Upper lobe of right lung (tissue), 1 donor: ENCODE measurements around the gene ZNRF2. TPM values are rescaled to one million over a fixed set of nuclear protein-coding genes. Genes with fewer than 3 reads are reported as not detected.
A peak's percentile ranks its signal among the peaks of the same experiment; 100 is the strongest.

Experiments
- ATAC-seq: fragments of 200-7000 bp; cut with Tn5 transposase; one replicate; pipeline ENCODE4 v1.9.1; 2020; ENCODE audit warnings: mild to moderate bottlenecking, moderate library complexity
- DNase-seq: peaks from one replicate; pipeline ENCODE4 v3.0.0-alpha.2; 2020
- H3K27ac ChIP-seq: fragments of 200-600 bp; one replicate; pipeline ENCODE4 v1.8.0; 2022
- H3K27me3 ChIP-seq: fragments of 200-600 bp; one replicate; pipeline ENCODE4 v1.8.0; 2022; ENCODE audit warnings: mild to moderate bottlenecking
- H3K36me3 ChIP-seq: fragments of 200-600 bp; one replicate; pipeline ENCODE4 v1.8.0; 2022
- H3K4me1 ChIP-seq: fragments of 200-600 bp; one replicate; pipeline ENCODE4 v1.8.0; 2022
- H3K4me3 ChIP-seq: fragments of 200-600 bp; one replicate; pipeline ENCODE4 v1.8.0; 2022; ENCODE audit warnings: mild to moderate bottlenecking
- H3K9me3 ChIP-seq: fragments of 200-600 bp; one replicate; pipeline ENCODE4 v1.8.0; 2022
- intact Hi-C: fragments of 100-400 bp; cut with DNase I; formaldehyde crosslinking; loops from one replicate; pipeline ENCODE4 v1.11.0; 2022
- total RNA-seq: library from RNA; stranded (reverse); fragmentation: NEBNext Ultra II Directional; extraction: Animal tissue kit (Norgen Biotek cat#: 25700); gene quantifications from one replicate; pipeline ENCODE4 v1.2.1, GENCODE V29; 2021
- TF ChIP-seq, protein P1 (sequence below): fragments of 200-600 bp; IDR thresholded peaks from one replicate; pipeline ENCODE4 v1.8.0; 2022; ENCODE audit warnings: antibody characterized with exemption
- donor health status: DM: no; HTN: yes; CAD: no; lungs with severe emphysema.

The ZNRF2 gene
- total RNA-seq, 1 donor from 2014 or later, result 24.6 TPM

DNA sequence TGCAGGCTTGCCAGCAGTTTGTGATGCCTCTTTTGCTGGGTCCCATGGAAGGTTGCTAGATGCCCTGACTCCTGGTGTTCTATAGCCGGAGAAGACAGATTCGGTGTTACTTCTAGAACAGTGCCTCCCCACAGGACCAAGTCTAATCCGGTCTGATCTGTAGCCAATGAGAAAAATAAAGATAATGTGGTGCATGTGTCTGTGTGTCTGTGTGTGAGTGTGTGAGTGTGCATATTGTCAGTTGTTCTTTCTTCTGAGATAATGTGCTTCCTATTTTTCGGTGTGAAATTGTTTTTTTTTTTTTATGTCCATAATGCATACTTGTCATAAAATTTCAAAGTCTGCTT is 29.7 kb upstream of the ZNRF2 start:
- H3K27ac ChIP-seq, result no peak overlapping the region
- no peaks in the 10 kb centered on the region for H3K9me3 ChIP-seq
- no peak overlapping the region for H3K4me3 ChIP-seq
- TF ChIP-seq, protein P1, sequence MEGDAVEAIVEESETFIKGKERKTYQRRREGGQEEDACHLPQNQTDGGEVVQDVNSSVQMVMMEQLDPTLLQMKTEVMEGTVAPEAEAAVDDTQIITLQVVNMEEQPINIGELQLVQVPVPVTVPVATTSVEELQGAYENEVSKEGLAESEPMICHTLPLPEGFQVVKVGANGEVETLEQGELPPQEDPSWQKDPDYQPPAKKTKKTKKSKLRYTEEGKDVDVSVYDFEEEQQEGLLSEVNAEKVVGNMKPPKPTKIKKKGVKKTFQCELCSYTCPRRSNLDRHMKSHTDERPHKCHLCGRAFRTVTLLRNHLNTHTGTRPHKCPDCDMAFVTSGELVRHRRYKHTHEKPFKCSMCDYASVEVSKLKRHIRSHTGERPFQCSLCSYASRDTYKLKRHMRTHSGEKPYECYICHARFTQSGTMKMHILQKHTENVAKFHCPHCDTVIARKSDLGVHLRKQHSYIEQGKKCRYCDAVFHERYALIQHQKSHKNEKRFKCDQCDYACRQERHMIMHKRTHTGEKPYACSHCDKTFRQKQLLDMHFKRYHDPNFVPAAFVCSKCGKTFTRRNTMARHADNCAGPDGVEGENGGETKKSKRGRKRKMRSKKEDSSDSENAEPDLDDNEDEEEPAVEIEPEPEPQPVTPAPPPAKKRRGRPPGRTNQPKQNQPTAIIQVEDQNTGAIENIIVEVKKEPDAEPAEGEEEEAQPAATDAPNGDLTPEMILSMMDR, result no peak
- H3K27me3 ChIP-seq, result no peaks in the 10 kb centered on the region
- ATAC-seq, result no peak
- no peak for DNase-seq
- intact Hi-C loops, result no loop called here
- no peaks in the 10 kb centered on the region for H3K36me3 ChIP-seq
- peaks cover 13% of the 10 kb centered on the region for H3K4me1 ChIP-seq

DNA sequence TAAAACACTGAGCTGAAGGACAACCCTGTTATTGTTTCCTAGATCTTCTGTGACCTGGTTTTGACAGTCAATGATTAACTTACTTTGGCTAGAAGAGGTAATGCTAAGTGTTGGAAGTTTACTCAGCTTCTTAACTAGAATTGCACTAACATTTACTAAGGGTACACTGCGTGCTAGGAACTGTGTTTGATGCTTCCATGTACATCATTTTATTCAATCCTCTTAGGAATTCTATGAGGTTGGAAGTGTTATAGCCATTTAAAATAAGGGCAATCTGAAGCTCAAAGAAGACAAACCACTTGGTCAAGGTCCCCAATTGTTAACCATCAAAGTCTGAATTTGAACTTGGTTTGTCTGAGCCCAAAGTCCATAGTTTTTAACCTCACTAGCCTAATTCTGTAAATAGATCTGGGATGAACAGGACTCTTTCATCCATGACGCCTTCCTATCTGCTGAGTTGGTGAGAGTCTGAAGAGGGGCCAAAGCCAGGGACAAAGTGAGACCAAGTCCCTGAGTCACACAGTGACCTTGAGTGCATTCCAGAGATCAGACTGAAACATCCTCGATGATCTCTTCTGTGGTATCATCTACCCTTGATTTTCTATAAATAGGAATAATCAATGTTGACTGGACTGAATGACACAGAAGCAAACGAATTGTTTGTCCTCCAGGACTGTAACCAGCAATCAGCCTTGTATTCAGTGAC is 29.2 kb upstream of the ZNRF2 start:
- no peak overlapping the region for H3K27ac ChIP-seq
- DNase-seq (no peak), ATAC-seq (peak; percentile 80)
- TF ChIP-seq, protein P1, result no peak
- intact Hi-C loops, result no loop called here
- H3K9me3 ChIP-seq, result no peaks in the 10 kb centered on the region
- no peaks in the 10 kb centered on the region for H3K36me3 ChIP-seq
- no peak overlapping the region for H3K4me3 ChIP-seq
- no peaks in the 10 kb centered on the region for H3K27me3 ChIP-seq
- peaks cover 13% of the 10 kb centered on the region for H3K4me1 ChIP-seq

DNA sequence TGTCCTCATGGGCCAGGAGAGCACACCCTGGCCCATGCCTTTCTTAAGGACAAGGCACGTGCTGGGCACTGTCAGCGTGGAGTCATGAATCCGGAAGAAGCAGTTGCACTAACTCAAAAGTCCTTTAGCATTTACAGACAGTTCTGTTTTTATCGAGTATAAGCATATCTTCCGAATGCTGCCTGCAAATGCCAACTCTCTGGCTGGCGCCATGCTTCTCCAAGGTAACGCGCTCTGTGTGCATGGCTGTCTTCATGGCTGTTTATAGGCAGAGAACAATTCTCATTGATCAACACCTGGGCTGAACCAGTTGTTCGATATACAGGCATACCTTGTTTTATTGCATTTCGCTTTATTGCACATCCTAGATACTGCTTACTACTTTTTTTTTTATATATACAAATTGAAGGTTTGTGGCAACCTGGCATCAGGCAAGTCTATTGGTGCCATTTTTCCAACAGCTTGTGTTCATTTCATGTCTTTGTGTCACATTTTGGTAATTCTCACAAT is 28.0 kb upstream of the ZNRF2 start:
- peaks cover 13% of the 10 kb centered on the region for H3K4me1 ChIP-seq
- H3K27me3 ChIP-seq, result no peaks in the 10 kb centered on the region
- TF ChIP-seq, protein P1, result no peak
- intact Hi-C loops, result no loop called here
- DNase-seq (no peak), ATAC-seq (no peak)
- H3K9me3 ChIP-seq, result no peaks in the 10 kb centered on the region
- H3K27ac ChIP-seq, result no peak overlapping the region
- no peak overlapping the region for H3K4me3 ChIP-seq
- no peaks in the 10 kb centered on the region for H3K36me3 ChIP-seq

DNA sequence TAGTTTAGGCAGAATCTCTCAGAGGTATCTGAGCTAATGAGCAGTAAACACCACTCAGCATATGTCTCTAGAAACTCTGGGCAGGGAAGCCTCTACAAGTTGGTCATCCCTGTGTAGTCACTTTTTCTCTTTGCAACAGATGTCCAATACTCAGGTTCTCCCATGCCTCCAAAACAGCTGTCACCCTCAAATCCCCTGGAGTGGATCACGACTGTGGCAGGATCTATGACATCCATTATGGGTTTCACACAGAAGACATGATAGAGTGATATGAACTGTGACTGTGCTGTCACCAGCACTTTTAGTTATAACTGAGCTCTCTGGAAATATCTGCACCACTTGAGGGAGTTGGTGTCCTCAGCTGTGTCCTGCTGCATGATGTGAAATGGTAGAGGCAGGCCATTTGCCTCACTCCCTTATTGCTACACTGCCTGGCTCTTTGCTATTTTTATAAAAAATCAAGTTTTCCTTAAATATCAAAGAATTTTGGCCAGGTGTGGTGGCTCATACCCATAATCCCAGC is 24.1 kb upstream of the ZNRF2 start:
- Histone ChIP-seq H3K4me3 (no peak overlapping the region), H3K27ac (no peak overlapping the region), H3K27me3 (no peaks in the 10 kb centered on the region), H3K4me1 (no peaks in the 10 kb centered on the region), H3K9me3 (no peaks in the 10 kb centered on the region), H3K36me3 (no peaks in the 10 kb centered on the region)
- no peak for ATAC-seq
- no peak for DNase-seq
- TF ChIP-seq, protein P1, result no peak
- intact Hi-C loops, result no loop called here

DNA sequence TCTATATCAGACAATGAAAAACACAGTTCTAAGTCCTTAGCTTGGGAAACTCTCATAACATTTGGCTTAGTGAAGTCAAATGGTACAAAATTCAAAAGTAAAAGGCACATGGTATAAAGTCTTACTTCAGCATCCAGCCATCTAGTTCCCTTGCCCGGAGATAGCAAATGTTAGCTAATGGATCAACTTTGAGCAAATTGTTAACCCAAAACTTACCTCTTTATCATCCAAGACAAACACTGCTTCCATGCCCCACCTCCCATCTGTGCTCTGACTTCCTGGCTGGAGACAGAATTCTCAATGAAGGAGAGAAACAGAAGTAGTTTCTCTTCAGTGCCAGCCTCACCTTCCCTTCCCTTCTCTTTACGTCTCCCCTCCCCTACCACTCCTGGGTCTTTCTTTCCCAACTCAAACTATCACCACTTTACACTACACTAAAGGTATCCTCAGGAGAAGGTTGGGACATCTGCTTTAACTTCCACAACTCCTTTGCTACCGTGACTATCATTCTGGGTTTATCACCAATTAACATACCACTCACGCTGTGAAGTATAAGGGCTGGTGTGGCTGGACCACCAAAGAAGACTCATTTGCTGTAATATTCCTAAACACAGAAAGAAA is 21.2 kb upstream of the ZNRF2 start:
- intact Hi-C loops, result no loop called here
- Histone ChIP-seq H3K27me3 (no peaks in the 10 kb centered on the region), H3K36me3 (no peaks in the 10 kb centered on the region), H3K27ac (no peak overlapping the region), H3K4me1 (no peaks in the 10 kb centered on the region), H3K9me3 (no peaks in the 10 kb centered on the region), H3K4me3 (no peak overlapping the region)
- no peak for DNase-seq
- TF ChIP-seq, protein P1, result no peak
- no peak for ATAC-seq
